GM12878 (cell line): ENCODE measurements around the gene ZNF764. TPM values are rescaled to one million over a fixed set of nuclear protein-coding genes. Genes with fewer than 3 reads are reported as not detected.

Experiments
- ATAC-seq: fragments of 200-7000 bp; cut with Tn5 transposase; 3 replicates; pipeline ENCODE4 v1.9.1; 2020; ENCODE audit warnings: mild to moderate bottlenecking, moderate library complexity
- BruUV-seq: library from RNA; stranded (reverse); fragments of 400-500 nt; replicated peaks from 2 replicates; lab custom pipeline; 2021; lab: Mats Ljungman, UMichigan
- CTCF ChIA-PET: fragments of 300-600 bp; sonication (Branson Sonifier 250); formaldehyde crosslinking; extraction: SDS; loops from one replicate; lab custom pipeline; 2021; ENCODE audit warnings: inconsistent platforms; lab: Yijun Ruan, JAX
- POLR2A ChIA-PET: fragments of 350-600 bp; formaldehyde crosslinking; extraction: SDS; loops from one replicate; lab custom pipeline; 2021; ENCODE audit warnings: inconsistent platforms; lab: Charles Lee
- RAD21 ChIA-PET: fragments of 300-600 bp; sonication (Branson Sonifier 250); formaldehyde crosslinking; loops from one replicate; lab custom pipeline; 2023; ENCODE audit warnings: antibody characterized with exemption; ENCODE audit not compliant: unreplicated experiment; lab: Charles Lee
- SMC1A ChIA-PET: fragments of 300-600 bp; sonication (Branson Sonifier 250); formaldehyde crosslinking; loops from one replicate; lab custom pipeline; 2023; ENCODE audit not compliant: unreplicated experiment, uncharacterized antibody; lab: Charles Lee
- DNase-seq: peaks from one replicate; pipeline ENCODE4 v3.0.0-alpha.2; 2011; ENCODE audit warnings: low read depth, low spot score
- FAIRE-seq: peaks from 3 replicates; lab custom pipeline; 2011; peaks lifted over from hg19 to GRCh38; lab: Jason Lieb, UNC
- H2AFZ ChIP-seq: 2 replicates; pipeline ENCODE4 v1.6.0; 2011; ENCODE audit warnings: low read depth, low read length, control low read depth; ENCODE audit not compliant: control insufficient read depth
- H3K27ac ChIP-seq: 2 replicates; pipeline ENCODE4 v1.5.1; 2011; ENCODE audit warnings: control low read depth; ENCODE audit not compliant: control insufficient read depth, insufficient read depth
- H3K27me3 ChIP-seq, 2 experiments: replicated peaks in 1 of 2; 2 replicates each; pipeline versions ENCODE4 v1.6.0 to v1.6.1; 2011; ENCODE audit warnings: low read length in 1 of 2; ENCODE audit not compliant: control insufficient read depth in 2 of 2, insufficient read depth in 2 of 2
- H3K36me3 ChIP-seq, 2 experiments: 2 replicates each; pipeline ENCODE4 v1.5.1; 2011; ENCODE audit warnings: low read length in 1 of 2; ENCODE audit not compliant: control insufficient read depth in 2 of 2, insufficient read depth in 2 of 2
- H3K4me1 ChIP-seq: 2 replicates; pipeline ENCODE4 v1.6.1; 2011; ENCODE audit warnings: mild to moderate bottlenecking, low read length, moderate library complexity, mixed read lengths; ENCODE audit not compliant: control insufficient read depth, insufficient read depth
- H3K4me2 ChIP-seq: 2 replicates; pipeline ENCODE4 v1.6.0; 2011; ENCODE audit warnings: control low read depth; ENCODE audit not compliant: control insufficient read depth, insufficient read depth
- H3K4me3 ChIP-seq: fragments of 200-600 bp; sonication (generic); 2 replicates; pipeline ENCODE4 v1.5.1; 2016
- H3K79me2 ChIP-seq: 2 replicates; pipeline ENCODE4 v1.6.0; 2011; ENCODE audit warnings: low read length; ENCODE audit not compliant: control insufficient read depth, insufficient read depth
- H3K9ac ChIP-seq: 2 replicates; pipeline ENCODE4 v1.8.0; 2011; ENCODE audit warnings: low read length, control low read depth, mixed read lengths; ENCODE audit not compliant: control insufficient read depth, insufficient read depth
- H3K9me3 ChIP-seq: replicated peaks from 3 replicates; pipeline ENCODE4 v1.5.1; 2011; ENCODE audit warnings: mild to moderate bottlenecking, low read length; ENCODE audit not compliant: control insufficient read depth, insufficient read depth
- H4K20me1 ChIP-seq: 2 replicates; pipeline ENCODE4 v1.6.0; 2011; ENCODE audit not compliant: control insufficient read depth, insufficient read depth
- CHD2 ChIP-seq: IDR thresholded peaks from 2 replicates; pipeline ENCODE4 v1.6.1; 2011; ENCODE audit warnings: low read depth, low read length, improper control_type of control experiment, borderline replicate concordance
- CTCF ChIP-seq, 3 experiments: IDR thresholded peaks in 2 of 3; conservative IDR thresholded peaks in 1 of 3; 2 replicates each; pipeline ENCODE4 v1.5.1; 2011; ENCODE audit warnings: low read depth in 3 of 3, low read length in 3 of 3, mild to moderate bottlenecking in 3 of 3, control low read depth in 2 of 3, moderate library complexity in 2 of 3, inconsistent platforms in 1 of 3, mixed read lengths in 1 of 3; ENCODE audit not compliant: control insufficient read depth in 2 of 3, insufficient read depth in 1 of 3; ENCODE audit errors: extremely low read depth in 1 of 3
- NFYB ChIP-seq: IDR thresholded peaks from 2 replicates; pipeline ENCODE4 v1.6.1; 2011; ENCODE audit warnings: low read depth, mild to moderate bottlenecking, low read length, improper control_type of control experiment, moderate library complexity; ENCODE audit not compliant: insufficient read depth
- POU2F2 ChIP-seq: IDR thresholded peaks from 3 replicates; pipeline ENCODE4 v1.6.1; 2011; ENCODE audit warnings: low read depth, mild to moderate bottlenecking, low read length, borderline replicate concordance
- SMC3 ChIP-seq: IDR thresholded peaks from 2 replicates; pipeline ENCODE4 v1.6.1; 2011; ENCODE audit warnings: low read length, improper control_type of control experiment, borderline replicate concordance
- TCF3 ChIP-seq: IDR thresholded peaks from 2 replicates; pipeline ENCODE4 v1.6.1; 2012; ENCODE audit warnings: low read depth, mild to moderate bottlenecking, low read length, borderline replicate concordance; ENCODE audit not compliant: insufficient read depth
- TCF7 ChIP-seq: IDR thresholded peaks from 2 replicates; pipeline ENCODE4 v1.6.1; 2014; ENCODE audit warnings: antibody characterized with exemption, borderline replicate concordance
- ZBTB33 ChIP-seq: fragments of 450-650 bp; IDR thresholded peaks from 2 replicates; pipeline ENCODE4 v1.6.1; 2017; ENCODE audit warnings: mild to moderate bottlenecking
- ZNF217 ChIP-seq: fragments of 450-650 bp; IDR thresholded peaks from 2 replicates; pipeline ENCODE4 v1.6.1; 2017; ENCODE audit warnings: antibody characterized with exemption, mild to moderate bottlenecking
- WGBS: methylation state at CpG from one replicate; pipeline ENCODE4 v1.1.6; 2016; ENCODE audit warnings: low lambda C conversion rate; ENCODE audit not compliant: insufficient replicate concordance, insufficient coverage; ENCODE audit errors: missing lambda C conversion rate; 5-methylcytosine and 5-hydroxymethylcytosine counted together
- in situ Hi-C: fragments of 300-500 bp; cut with MboI; formaldehyde crosslinking; loops from 9 replicates; pipeline ENCODE4 v1.14.3; 2018; ENCODE audit warnings: mixed read lengths
- intact Hi-C: fragments of 100-400 bp; cut with micrococcal nuclease; formaldehyde crosslinking; loops from one replicate; pipeline ENCODE4 v1.14.2; 2022; ENCODE audit not compliant: unreplicated experiment
- polyA plus RNA-seq, 11 experiments: library from polyadenylated mRNA; depleted of rRNA in 4 of 11; unstranded in 6 of 11; stranded (reverse) in 5 of 11; fragments of >200 nt; fragmentation: Nextera tagmentation in 4 of 11; fragmentation: Illumina TruSeq in 1 of 11; extraction: Ambion mirVana in 4 of 11; extraction: Trizol in 1 of 11; gene quantifications; 1 replicate in 1 of 11; 2 replicates in 10 of 11; pipeline versions ENCODE4 v1.2.1 to v1.2.3, GENCODE V29; 2011 to 2016; ENCODE audit warnings: inconsistent platforms in 2 of 11, missing spikeins in 2 of 11, low read depth in 1 of 11
- total RNA-seq, 4 experiments: library from RNA; depleted of rRNA in 3 of 4; stranded (reverse); fragments of >200 nt in 3 of 4; fragmentation: Illumina TruSeq in 1 of 4; extraction: Trizol in 1 of 4; gene quantifications; 2 replicates each; pipeline versions ENCODE4 v1.2.1 to v1.2.3, GENCODE V29; 2013 to 2021

Gene ZNF764
- total and polyA plus RNA-seq, 10 of the 15 experiments (the other 5 are each of a cell fraction or from before 2014, with no cell fraction given): 0.61 to 11.9 (median 3.8) TPM

GRCh38 chr16:30557707-30557956, 542 bp downstream of the ZNF764 start:
- 1% methylated on average over 17 of the region's 17 CpGs for WGBS
- no TSS peak for BruUV-seq
- ATAC-seq (peak; percentile 9), DNase-seq (no peak), FAIRE-seq (no peak)
- ChIA-PET SMC1A (interaction anchor here (1.0 to 2.8 kb wide), 10 partner anchors 8 to 127 kb away, joined by 3 to 47 read pairs (median 6); partner anchors contain the start of genes DCTPP1, ITGAL and ZNF747), RAD21 (interaction anchor here (0.7 to 4.3 kb wide), 16 partner anchors 8 to 128 kb away, joined by 3 to 99 read pairs (median 7); partner anchors contain the start of genes DCTPP1, ZNF688, ZNF747 and ZNF785), POLR2A (interaction anchor here (0.6 to 5.9 kb wide), 17 partner anchors 8 to 329 kb away, joined by 3 to 109 read pairs (median 3); partner anchors contain the start of genes ZNF688, ZNF747 and ZNF785), CTCF (interaction anchor here (0.6 to 3.6 kb wide), 10 partner anchors 11 to 708 kb away, joined by 3 to 59 read pairs (median 10); partner anchors contain the start of genes DCTPP1 and ZNF747)
- Histone ChIP-seq H4K20me1 (no peaks in the 10 kb centered on the region), H3K4me2 (peak overlapping the region; percentile 17), H3K9me3 (no peaks in the 10 kb centered on the region), H3K27ac (peak overlapping the region; percentile 85), H3K36me3 (peaks cover 5 to 10% of the 10 kb centered on the region in 2 experiments; a peak in 3 of 4 replicates), H3K4me3 (peak overlapping the region; percentile 87), H3K27me3 (no peaks in the 10 kb centered on the region), H3K9ac (peak overlapping the region; percentile 86), H2AFZ (peak overlapping the region; percentile 85), H3K4me1 (no peaks in the 10 kb centered on the region), H3K79me2 (peaks cover 11% of the 10 kb centered on the region)
- intact Hi-C loops (no loop called here), in situ Hi-C loops (no loop called here)
- TF ChIP-seq CTCF (IDR thresholded peaks at IDR 0.05 in 2 of 3, conservative IDR thresholded peaks at IDR 0.05 in 1 of 3; ENCODE audit: control insufficient read depth in 2 of 3, extremely low read depth in 1 of 3, insufficient read depth in 1 of 3, low read depth in 3 of 3, low read length in 3 of 3) (0 out of 6 replicates have a peak, but pooled peaks of 1 of the 3 experiments have one; percentile 4), SMC3 (no peak), TCF3 (0 out of 2 replicates have a peak, but pooled peaks have one; percentile 21), TCF7 (no peak), CHD2 (no peak), ZBTB33 (no peak), ZNF217 (no peak), POU2F2 (no peak), NFYB (no peak)
